ENCODE data around the gene FSTL5.

The FSTL5 gene

DNA sequence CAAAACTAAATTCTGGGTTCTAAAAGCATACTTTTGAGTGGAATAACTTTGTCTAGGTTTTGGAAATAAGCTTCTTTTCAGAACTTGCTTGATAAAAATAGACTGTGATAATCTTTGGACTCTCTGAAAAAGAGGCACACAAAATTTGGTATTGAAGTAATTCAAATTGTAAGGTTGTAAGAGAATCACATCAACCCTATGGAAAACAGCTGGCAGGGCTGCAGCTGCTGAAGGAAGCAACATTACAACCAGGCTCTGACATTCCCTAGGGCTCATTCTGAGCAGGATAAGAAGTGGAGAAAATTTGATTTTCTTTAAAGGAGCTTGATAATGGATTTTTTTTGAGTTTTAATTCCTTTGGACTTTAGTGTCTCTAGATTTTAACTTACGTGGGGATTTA, 147.6 kb downstream of the FSTL5 start:
- H3K4ac ChIP-seq (ENCODE audit: low read depth in 1 of 2, low read length in 2 of 2) = no peak overlapping the region
- no peaks in the 10 kb centered on the region for H3K79me1 ChIP-seq (replicated peaks; ENCODE audit: low read length, poor library complexity, severe bottlenecking)
- no peak overlapping the region for H2BK5ac ChIP-seq (ENCODE audit: low read depth, low read length, poor library complexity, severe bottlenecking)
- no peak overlapping the region for H3K4me2 ChIP-seq (ENCODE audit: low read length, poor library complexity, severe bottlenecking)
- H3K9me3 ChIP-seq (ENCODE audit: control insufficient read depth, low read length) = no peaks in the 10 kb centered on the region
- H3K4me3 ChIP-seq (ENCODE audit: insufficient read depth in 1 of 2, low read depth in 1 of 2, low read length in 2 of 2) = no peak overlapping the region
- no peak overlapping the region for H2BK120ac ChIP-seq (ENCODE audit: low read depth, low read length)
- no peaks in the 10 kb centered on the region for H3K27me3 ChIP-seq (ENCODE audit: control insufficient read depth in 1 of 2, insufficient read depth in 1 of 2, low read length in 2 of 2)
- H3K36me3 ChIP-seq (ENCODE audit: control insufficient read depth in 1 of 2, insufficient read depth in 2 of 2, low read depth in 1 of 2, low read length in 2 of 2) = no peaks in the 10 kb centered on the region
- no peak overlapping the region for H4K91ac ChIP-seq (ENCODE audit: low read length)
- H3K27ac ChIP-seq (ENCODE audit: low read length, poor library complexity, severe bottlenecking) = no peak overlapping the region
- no peak overlapping the region for H2BK15ac ChIP-seq (ENCODE audit: low read depth, poor library complexity, severe bottlenecking)
- no peaks in the 10 kb centered on the region for H3K4me1 ChIP-seq (ENCODE audit: control insufficient read depth, insufficient read depth, low read depth, low read length)
- H3K14ac ChIP-seq (ENCODE audit: low read length in 2 of 2) = no peak overlapping the region
- H2AK5ac ChIP-seq (ENCODE audit: low read length, severe bottlenecking) = no peak overlapping the region
- no peak overlapping the region for H4K8ac ChIP-seq (ENCODE audit: low read length)
- no CpG with 5 or more reads among the region's 1 CpG for WGBS
- H2AFZ ChIP-seq (ENCODE audit: low read depth, low read length) = no peak overlapping the region
- no peak for DNase-seq
- H2BK12ac ChIP-seq (ENCODE audit: low read length in 2 of 2) = no peak overlapping the region
- no peak overlapping the region for H3K23ac ChIP-seq (ENCODE audit: low read length in 2 of 2)
- no peak overlapping the region for H3K9ac ChIP-seq (ENCODE audit: low read length)
- H3K18ac ChIP-seq (ENCODE audit: low read depth in 1 of 2, low read length in 2 of 2) = no peak overlapping the region

DNA sequence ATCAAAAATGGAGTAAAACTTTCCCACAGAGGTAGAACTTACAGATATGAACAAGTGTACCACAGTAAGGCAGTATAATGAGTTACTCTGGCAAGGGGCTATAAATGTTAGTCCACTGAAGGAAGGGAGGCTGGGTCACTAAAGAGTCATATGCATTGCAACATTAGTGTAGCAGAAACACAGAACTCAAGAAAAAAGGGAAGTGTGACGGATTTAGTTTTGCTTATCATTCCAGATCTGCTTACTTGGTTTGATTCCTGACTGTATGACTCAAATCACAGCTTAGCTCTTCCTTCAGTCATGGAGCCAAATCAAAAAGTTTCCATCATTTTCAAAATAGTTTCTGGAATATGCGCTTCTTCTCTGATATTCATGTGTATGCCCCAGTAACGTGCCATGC, 148.7 kb downstream of the FSTL5 start:
- Histone ChIP-seq H3K9ac (ENCODE audit: low read length) (no peak overlapping the region), H2BK15ac (ENCODE audit: low read depth, poor library complexity, severe bottlenecking) (no peak overlapping the region), H4K8ac (ENCODE audit: low read length) (no peak overlapping the region), H3K18ac (ENCODE audit: low read depth in 1 of 2, low read length in 2 of 2) (no peak overlapping the region), H3K4ac (ENCODE audit: low read depth in 1 of 2, low read length in 2 of 2) (no peak overlapping the region), H3K79me1 (replicated peaks; ENCODE audit: low read length, poor library complexity, severe bottlenecking) (no peaks in the 10 kb centered on the region), H3K9me3 (ENCODE audit: control insufficient read depth, low read length) (no peaks in the 10 kb centered on the region), H3K4me2 (ENCODE audit: low read length, poor library complexity, severe bottlenecking) (no peak overlapping the region), H2BK120ac (ENCODE audit: low read depth, low read length) (no peak overlapping the region), H2BK12ac (ENCODE audit: low read length in 2 of 2) (no peak overlapping the region), H3K4me3 (ENCODE audit: insufficient read depth in 1 of 2, low read depth in 1 of 2, low read length in 2 of 2) (no peak overlapping the region), H4K91ac (ENCODE audit: low read length) (no peak overlapping the region), H3K27ac (ENCODE audit: low read length, poor library complexity, severe bottlenecking) (no peak overlapping the region), H3K4me1 (ENCODE audit: control insufficient read depth, insufficient read depth, low read depth, low read length) (no peaks in the 10 kb centered on the region), H3K23ac (ENCODE audit: low read length in 2 of 2) (no peak overlapping the region), H2AFZ (ENCODE audit: low read depth, low read length) (no peak overlapping the region), H3K14ac (ENCODE audit: low read length in 2 of 2) (no peak overlapping the region), H3K27me3 (ENCODE audit: control insufficient read depth in 1 of 2, insufficient read depth in 1 of 2, low read length in 2 of 2) (no peaks in the 10 kb centered on the region), H2BK5ac (ENCODE audit: low read depth, low read length, poor library complexity, severe bottlenecking) (no peak overlapping the region), H3K36me3 (ENCODE audit: control insufficient read depth in 1 of 2, insufficient read depth in 2 of 2, low read depth in 1 of 2, low read length in 2 of 2) (no peaks in the 10 kb centered on the region), H2AK5ac (ENCODE audit: low read length, severe bottlenecking) (no peak overlapping the region)
- 68% methylated on average over 3 of the region's 3 CpGs for WGBS
- peak; percentile 73 for DNase-seq

DNA sequence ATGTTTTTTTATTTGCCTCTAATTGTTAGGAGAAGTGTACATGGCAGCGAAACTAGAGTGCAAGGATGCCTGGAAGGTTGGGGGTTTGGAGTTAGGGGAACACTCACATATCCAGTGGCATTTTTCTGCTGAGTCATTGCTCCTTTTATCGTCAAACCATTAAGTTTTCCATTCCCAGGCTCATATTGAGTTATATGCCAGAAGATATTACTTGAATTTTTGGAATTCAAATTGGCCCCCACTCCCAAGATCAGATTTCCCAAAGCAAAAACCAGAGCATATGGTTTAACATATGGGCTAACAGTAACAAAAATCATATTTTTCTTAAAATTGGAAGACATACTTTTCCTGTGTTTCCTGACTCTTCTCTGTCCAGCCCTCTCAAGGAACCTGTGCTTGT, 152.7 kb downstream of the FSTL5 start:
- Histone ChIP-seq H2BK120ac (ENCODE audit: low read depth, low read length) (no peak overlapping the region), H3K27me3 (ENCODE audit: control insufficient read depth in 1 of 2, insufficient read depth in 1 of 2, low read length in 2 of 2) (no peaks in the 10 kb centered on the region), H3K18ac (ENCODE audit: low read depth in 1 of 2, low read length in 2 of 2) (no peak overlapping the region), H3K79me1 (replicated peaks; ENCODE audit: low read length, poor library complexity, severe bottlenecking) (no peaks in the 10 kb centered on the region), H4K91ac (ENCODE audit: low read length) (no peak overlapping the region), H3K9ac (ENCODE audit: low read length) (no peak overlapping the region), H3K4me3 (ENCODE audit: insufficient read depth in 1 of 2, low read depth in 1 of 2, low read length in 2 of 2) (no peak overlapping the region), H3K4ac (ENCODE audit: low read depth in 1 of 2, low read length in 2 of 2) (no peak overlapping the region), H3K23ac (ENCODE audit: low read length in 2 of 2) (no peak overlapping the region), H2BK5ac (ENCODE audit: low read depth, low read length, poor library complexity, severe bottlenecking) (no peak overlapping the region), H2BK15ac (ENCODE audit: low read depth, poor library complexity, severe bottlenecking) (no peak overlapping the region), H2AK5ac (ENCODE audit: low read length, severe bottlenecking) (no peak overlapping the region), H2BK12ac (ENCODE audit: low read length in 2 of 2) (no peak overlapping the region), H3K9me3 (ENCODE audit: control insufficient read depth, low read length) (no peaks in the 10 kb centered on the region), H2AFZ (ENCODE audit: low read depth, low read length) (no peak overlapping the region), H3K14ac (ENCODE audit: low read length in 2 of 2) (no peak overlapping the region), H3K27ac (ENCODE audit: low read length, poor library complexity, severe bottlenecking) (no peak overlapping the region), H3K4me2 (ENCODE audit: low read length, poor library complexity, severe bottlenecking) (no peak overlapping the region), H3K36me3 (ENCODE audit: control insufficient read depth in 1 of 2, insufficient read depth in 2 of 2, low read depth in 1 of 2, low read length in 2 of 2) (no peaks in the 10 kb centered on the region), H4K8ac (ENCODE audit: low read length) (no peak overlapping the region), H3K4me1 (ENCODE audit: control insufficient read depth, insufficient read depth, low read depth, low read length) (no peaks in the 10 kb centered on the region)
- WGBS = 100% methylated on average over 1 of the region's 2 CpGs
- peak; percentile 7 for DNase-seq

GRCh38 chr4:162010362-162010761, 153.4 kb downstream of the FSTL5 start:
- Histone ChIP-seq H3K4me2 (ENCODE audit: low read length, poor library complexity, severe bottlenecking) (no peak overlapping the region), H3K4ac (ENCODE audit: low read depth in 1 of 2, low read length in 2 of 2) (no peak overlapping the region), H4K91ac (ENCODE audit: low read length) (no peak overlapping the region), H2BK12ac (ENCODE audit: low read length in 2 of 2) (no peak overlapping the region), H2AFZ (ENCODE audit: low read depth, low read length) (no peak overlapping the region), H3K27ac (ENCODE audit: low read length, poor library complexity, severe bottlenecking) (no peak overlapping the region), H2AK5ac (ENCODE audit: low read length, severe bottlenecking) (no peak overlapping the region), H3K9me3 (ENCODE audit: control insufficient read depth, low read length) (no peaks in the 10 kb centered on the region), H3K36me3 (ENCODE audit: control insufficient read depth in 1 of 2, insufficient read depth in 2 of 2, low read depth in 1 of 2, low read length in 2 of 2) (no peaks in the 10 kb centered on the region), H3K9ac (ENCODE audit: low read length) (no peak overlapping the region), H3K18ac (ENCODE audit: low read depth in 1 of 2, low read length in 2 of 2) (no peak overlapping the region), H3K4me1 (ENCODE audit: control insufficient read depth, insufficient read depth, low read depth, low read length) (no peaks in the 10 kb centered on the region), H2BK5ac (ENCODE audit: low read depth, low read length, poor library complexity, severe bottlenecking) (no peak overlapping the region), H3K27me3 (ENCODE audit: control insufficient read depth in 1 of 2, insufficient read depth in 1 of 2, low read length in 2 of 2) (no peaks in the 10 kb centered on the region), H3K14ac (ENCODE audit: low read length in 2 of 2) (no peak overlapping the region), H2BK120ac (ENCODE audit: low read depth, low read length) (no peak overlapping the region), H4K8ac (ENCODE audit: low read length) (no peak overlapping the region), H3K4me3 (ENCODE audit: insufficient read depth in 1 of 2, low read depth in 1 of 2, low read length in 2 of 2) (no peak overlapping the region), H3K23ac (ENCODE audit: low read length in 2 of 2) (no peak overlapping the region), H3K79me1 (replicated peaks; ENCODE audit: low read length, poor library complexity, severe bottlenecking) (no peaks in the 10 kb centered on the region), H2BK15ac (ENCODE audit: low read depth, poor library complexity, severe bottlenecking) (no peak overlapping the region)
- DNase-seq = peak; percentile 50
- WGBS = 80% methylated on average over 2 of the region's 2 CpGs
